ENCODE data around the gene MEF2A. TPM values are rescaled to one million over a fixed set of nuclear protein-coding genes. Genes with fewer than 3 reads are reported as not detected.
A peak's percentile ranks its signal among the peaks of the same experiment; 100 is the strongest.

MEF2A gene
- polyA plus RNA-seq, 4 donors, result 11.2 to 22.6 (median 12.7) TPM

- no peaks in the 10 kb centered on the region for H3K27me3 ChIP-seq (ENCODE audit: control insufficient read depth in 3 of 3, insufficient read depth in 3 of 3, low read length in 3 of 3)
- FAIRE-seq (no peak), DNase-seq (no peak)
- H3K9me3 ChIP-seq (ENCODE audit: control insufficient read depth in 2 of 2, insufficient read depth in 1 of 2, low read depth in 1 of 2, low read length in 1 of 2), result peaks cover 0 to 24% of the 10 kb centered on the region in 2 donors
- H3K36me3 ChIP-seq (ENCODE audit: control insufficient read depth in 3 of 3, insufficient read depth in 2 of 3, low read depth in 1 of 3, low read length in 3 of 3), result peaks cover 0 to 46% (median 3%) of the 10 kb centered on the region in 3 donors
- H3K27ac ChIP-seq (ENCODE audit: low read depth in 1 of 3, low read length in 2 of 3), result no peak overlapping the region
- H3K4me3 ChIP-seq (ENCODE audit: low read depth in 1 of 3, low read length in 3 of 3), result no peak overlapping the region
- H3K4me1 ChIP-seq (ENCODE audit: control insufficient read depth in 3 of 3, insufficient read depth in 2 of 3, low read depth in 1 of 3, low read length in 2 of 3), result peaks cover 0 to 5% (median 4%) of the 10 kb centered on the region in 3 donors
- WGBS, 3 donors, result 81 to 86% (median 86%) methylated on average over 1 of the region's 1 CpG
Observed at GRCh38 chr15:99727330-99727729, 161.5 kb downstream of the MEF2A start.

GRCh38 chr15:99727733-99728132 lies 161.9 kb downstream of the MEF2A start:
- H3K36me3 ChIP-seq (ENCODE audit: control insufficient read depth in 3 of 3, insufficient read depth in 2 of 3, low read depth in 1 of 3, low read length in 3 of 3), result peaks cover 0 to 44% (median 3%) of the 10 kb centered on the region in 3 donors
- H3K4me1 ChIP-seq (ENCODE audit: control insufficient read depth in 3 of 3, insufficient read depth in 2 of 3, low read depth in 1 of 3, low read length in 2 of 3), result peaks cover 0 to 5% (median 4%) of the 10 kb centered on the region in 3 donors
- no peak overlapping the region for H3K4me3 ChIP-seq (ENCODE audit: low read depth in 1 of 3, low read length in 3 of 3)
- H3K27ac ChIP-seq (ENCODE audit: low read depth in 1 of 3, low read length in 2 of 3), result no peak overlapping the region
- H3K9me3 ChIP-seq (ENCODE audit: control insufficient read depth in 2 of 2, insufficient read depth in 1 of 2, low read depth in 1 of 2, low read length in 1 of 2), result peaks cover 0 to 22% of the 10 kb centered on the region in 2 donors
- H3K27me3 ChIP-seq (ENCODE audit: control insufficient read depth in 3 of 3, insufficient read depth in 3 of 3, low read length in 3 of 3), result no peaks in the 10 kb centered on the region
- FAIRE-seq (no peak), DNase-seq (no peak)
- 77 to 79% (median 78%) methylated on average over 7 of the region's 7 CpGs for WGBS, 3 donors

- Histone ChIP-seq H3K9me3 (ENCODE audit: control insufficient read depth in 2 of 2, insufficient read depth in 1 of 2, low read depth in 1 of 2, low read length in 1 of 2) (peaks cover 0 to 19% of the 10 kb centered on the region in 2 donors), H3K27ac (ENCODE audit: low read depth in 1 of 3, low read length in 2 of 3) (no peak overlapping the region), H3K27me3 (ENCODE audit: control insufficient read depth in 3 of 3, insufficient read depth in 3 of 3, low read length in 3 of 3) (no peaks in the 10 kb centered on the region), H3K4me3 (ENCODE audit: low read depth in 1 of 3, low read length in 3 of 3) (no peak overlapping the region), H3K4me1 (ENCODE audit: control insufficient read depth in 3 of 3, insufficient read depth in 2 of 3, low read depth in 1 of 3, low read length in 2 of 3) (peaks cover 0 to 8% (median 5%) of the 10 kb centered on the region in 3 donors), H3K36me3 (ENCODE audit: control insufficient read depth in 3 of 3, insufficient read depth in 2 of 3, low read depth in 1 of 3, low read length in 3 of 3) (peaks cover 0 to 40% (median 3%) of the 10 kb centered on the region in 3 donors)
- WGBS, 3 donors, result 84 to 97% (median 95%) methylated on average over 6 of the region's 6 CpGs
- FAIRE-seq (no peak), DNase-seq (no peak)
Observed at GRCh38 chr15:99728916-99729315, 163.1 kb downstream of the MEF2A start.

GRCh38 chr15:99729327-99729726 lies 163.5 kb downstream of the MEF2A start:
- Histone ChIP-seq H3K9me3 (ENCODE audit: control insufficient read depth in 2 of 2, insufficient read depth in 1 of 2, low read depth in 1 of 2, low read length in 1 of 2) (peaks cover 0 to 17% of the 10 kb centered on the region in 2 donors), H3K27me3 (ENCODE audit: control insufficient read depth in 3 of 3, insufficient read depth in 3 of 3, low read length in 3 of 3) (no peaks in the 10 kb centered on the region), H3K4me3 (ENCODE audit: low read depth in 1 of 3, low read length in 3 of 3) (no peak overlapping the region), H3K4me1 (ENCODE audit: control insufficient read depth in 3 of 3, insufficient read depth in 2 of 3, low read depth in 1 of 3, low read length in 2 of 3) (peaks cover 0 to 11% (median 5%) of the 10 kb centered on the region in 3 donors), H3K36me3 (ENCODE audit: control insufficient read depth in 3 of 3, insufficient read depth in 2 of 3, low read depth in 1 of 3, low read length in 3 of 3) (peaks cover 0 to 40% (median 3%) of the 10 kb centered on the region in 3 donors), H3K27ac (ENCODE audit: low read depth in 1 of 3, low read length in 2 of 3) (no peak overlapping the region)
- 91 to 93% (median 92%) methylated on average over 11 of the region's 11 CpGs for WGBS, 3 donors
- DNase-seq (no peak), FAIRE-seq (no peak)

- Histone ChIP-seq H3K36me3 (ENCODE audit: control insufficient read depth in 3 of 3, insufficient read depth in 2 of 3, low read depth in 1 of 3, low read length in 3 of 3) (peaks cover 0 to 36% (median 3%) of the 10 kb centered on the region in 3 donors), H3K27ac (ENCODE audit: low read depth in 1 of 3, low read length in 2 of 3) (no peak overlapping the region), H3K27me3 (ENCODE audit: control insufficient read depth in 3 of 3, insufficient read depth in 3 of 3, low read length in 3 of 3) (no peaks in the 10 kb centered on the region), H3K9me3 (ENCODE audit: control insufficient read depth in 2 of 2, insufficient read depth in 1 of 2, low read depth in 1 of 2, low read length in 1 of 2) (peaks cover 0 to 11% of the 10 kb centered on the region in 2 donors), H3K4me3 (ENCODE audit: low read depth in 1 of 3, low read length in 3 of 3) (no peak overlapping the region), H3K4me1 (ENCODE audit: control insufficient read depth in 3 of 3, insufficient read depth in 2 of 3, low read depth in 1 of 3, low read length in 2 of 3) (peaks cover 0 to 17% (median 5%) of the 10 kb centered on the region in 3 donors)
- 48 to 58% (median 57%) methylated on average over 3 of the region's 3 CpGs for WGBS, 3 donors
- FAIRE-seq (no peak), DNase-seq (peak in 1 of 2 donors; percentile 39)
Observed at GRCh38 chr15:99729920-99730319, 164.1 kb downstream of the MEF2A start.

GRCh38 chr15:99731336-99732123 lies 165.7 kb downstream of the MEF2A start:
- Histone ChIP-seq H3K27ac (ENCODE audit: low read depth in 1 of 3, low read length in 2 of 3) (peak overlapping the region in 1 of 3 donors; percentile 79), H3K9me3 (ENCODE audit: control insufficient read depth in 2 of 2, insufficient read depth in 1 of 2, low read depth in 1 of 2, low read length in 1 of 2) (no peaks in the 10 kb centered on the region), H3K4me3 (ENCODE audit: low read depth in 1 of 3, low read length in 3 of 3) (peak overlapping the region in 2 of 3 donors; percentile 83 to 91), H3K27me3 (ENCODE audit: control insufficient read depth in 3 of 3, insufficient read depth in 3 of 3, low read length in 3 of 3) (no peaks in the 10 kb centered on the region), H3K4me1 (ENCODE audit: control insufficient read depth in 3 of 3, insufficient read depth in 2 of 3, low read depth in 1 of 3, low read length in 2 of 3) (peaks cover 0 to 18% (median 5%) of the 10 kb centered on the region in 3 donors), H3K36me3 (ENCODE audit: control insufficient read depth in 3 of 3, insufficient read depth in 2 of 3, low read depth in 1 of 3, low read length in 3 of 3) (peaks cover 0 to 24% (median 3%) of the 10 kb centered on the region in 3 donors)
- DNase-seq (peak in 1 of 2 donors; percentile 26), FAIRE-seq (no peak)
- 74 to 88% (median 81%) methylated on average over 26 of the region's 26 CpGs for WGBS, 3 donors

- Histone ChIP-seq H3K27ac (ENCODE audit: low read depth in 1 of 3, low read length in 2 of 3) (peak overlapping the region; percentile 79 to 89 (median 79)), H3K9me3 (ENCODE audit: control insufficient read depth in 2 of 2, insufficient read depth in 1 of 2, low read depth in 1 of 2, low read length in 1 of 2) (peaks cover 0 to under 1% of the 10 kb centered on the region in 2 donors), H3K27me3 (ENCODE audit: control insufficient read depth in 3 of 3, insufficient read depth in 3 of 3, low read length in 3 of 3) (no peaks in the 10 kb centered on the region), H3K4me3 (ENCODE audit: low read depth in 1 of 3, low read length in 3 of 3) (peak overlapping the region; percentile 74 to 91 (median 83)), H3K4me1 (ENCODE audit: control insufficient read depth in 3 of 3, insufficient read depth in 2 of 3, low read depth in 1 of 3, low read length in 2 of 3) (peaks cover 0 to 18% (median 5%) of the 10 kb centered on the region in 3 donors), H3K36me3 (ENCODE audit: control insufficient read depth in 3 of 3, insufficient read depth in 2 of 3, low read depth in 1 of 3, low read length in 3 of 3) (peaks cover 0 to 19% (median 3%) of the 10 kb centered on the region in 3 donors)
- DNase-seq, result peak in 1 of 2 donors; percentile 25
- WGBS, 3 donors, result 17 to 28% (median 23%) methylated on average over 18 of the region's 18 CpGs
- FAIRE-seq, result no peak
Observed at GRCh38 chr15:99732124-99732750, 166.5 kb downstream of the MEF2A start.

- FAIRE-seq, result no peak
- Histone ChIP-seq H3K27me3 (ENCODE audit: control insufficient read depth in 3 of 3, insufficient read depth in 3 of 3, low read length in 3 of 3) (no peaks in the 10 kb centered on the region), H3K9me3 (ENCODE audit: control insufficient read depth in 2 of 2, insufficient read depth in 1 of 2, low read depth in 1 of 2, low read length in 1 of 2) (peaks cover 0 to 3% of the 10 kb centered on the region in 2 donors), H3K36me3 (ENCODE audit: control insufficient read depth in 3 of 3, insufficient read depth in 2 of 3, low read depth in 1 of 3, low read length in 3 of 3) (peaks cover 0 to 17% (median 3%) of the 10 kb centered on the region in 3 donors), H3K27ac (ENCODE audit: low read depth in 1 of 3, low read length in 2 of 3) (peak overlapping the region; percentile 79 to 89 (median 79)), H3K4me1 (ENCODE audit: control insufficient read depth in 3 of 3, insufficient read depth in 2 of 3, low read depth in 1 of 3, low read length in 2 of 3) (peaks cover 0 to 18% (median 5%) of the 10 kb centered on the region in 3 donors), H3K4me3 (ENCODE audit: low read depth in 1 of 3, low read length in 3 of 3) (peak overlapping the region; percentile 74 to 91 (median 83))
- peak in 1 of 2 donors; percentile 56 for DNase-seq
- 0 to 1% (median 1%) methylated on average over 41 to 46 of the region's 46 CpGs for WGBS, 3 donors
Observed at GRCh38 chr15:99732751-99733267, 167.0 kb downstream of the MEF2A start.

Data from small intestine (tissue), 7 donors.